ENCODE data around the gene TTC28. TPM values are rescaled to one million over a fixed set of nuclear protein-coding genes. Genes with fewer than 3 reads are reported as not detected.

The TTC28 gene
- total and polyA plus RNA-seq, 7 donors = 1.2 to 12.1 (median 3.5) TPM

- H3K4me3 ChIP-seq = no peak overlapping the region
- no peak for DNase-seq
- no peaks in the 10 kb centered on the region for H3K9me3 ChIP-seq
- intact Hi-C loops (cut with DNase I) = loop anchor here (10.0 kb wide), 2 partner anchors 334 to 394 kb away; no protein-coding TSS in a partner anchor
- no peaks in the 10 kb centered on the region for H3K27me3 ChIP-seq (ENCODE audit: insufficient read depth in 3 of 3, low read length in 2 of 3)
- no peak for ATAC-seq
- peaks cover 20% of the 10 kb centered on the region for H3K4me1 ChIP-seq
- no peak for TF ChIP-seq CTCF (IDR thresholded peaks at IDR 0.05)
- no peak overlapping the region for H3K27ac ChIP-seq
- no peaks in the 10 kb centered on the region for H3K36me3 ChIP-seq (ENCODE audit: insufficient read depth in 1 of 2, low read depth in 1 of 2)
- 92 to 100% (median 94%) methylated on average over 1 of the region's 1 CpG for WGBS, 3 donors
These were observed 231.0 kb downstream of the TTC28 start for GRCh38 chr22:28448625-28449024.

GRCh38 chr22:28444659-28445058 lies 235.0 kb downstream of the TTC28 start:
- ATAC-seq = peak in 3 of 4 donors; percentile 37 to 59 (median 41)
- 35 to 50% (median 40%) methylated on average over 5 of the region's 5 CpGs for WGBS, 3 donors
- peak overlapping the region; percentile 19 for H3K4me3 ChIP-seq
- TF ChIP-seq CTCF (IDR thresholded peaks at IDR 0.05) = no peak
- peak overlapping the region; percentile 79 for H3K27ac ChIP-seq
- intact Hi-C loops (cut with DNase I) = loop anchor here (5.0 to 10.0 kb wide), 5 partner anchors 82 to 422 kb away; no protein-coding TSS in a partner anchor
- H3K36me3 ChIP-seq (ENCODE audit: insufficient read depth in 1 of 2, low read depth in 1 of 2) = no peaks in the 10 kb centered on the region
- no peaks in the 10 kb centered on the region for H3K27me3 ChIP-seq (ENCODE audit: insufficient read depth in 3 of 3, low read length in 2 of 3)
- no peaks in the 10 kb centered on the region for H3K9me3 ChIP-seq
- no peak for DNase-seq
- H3K4me1 ChIP-seq = peaks cover 44% of the 10 kb centered on the region

- Histone ChIP-seq H3K4me1 (peaks cover 50% of the 10 kb centered on the region), H3K36me3 (ENCODE audit: insufficient read depth in 1 of 2, low read depth in 1 of 2) (no peaks in the 10 kb centered on the region), H3K27me3 (ENCODE audit: insufficient read depth in 3 of 3, low read length in 2 of 3) (no peaks in the 10 kb centered on the region), H3K27ac (peak overlapping the region; percentile 79), H3K4me3 (peak overlapping the region; percentile 79), H3K9me3 (no peaks in the 10 kb centered on the region)
- 1% methylated on average over 5 of the region's 5 CpGs for WGBS, 3 donors
- intact Hi-C loops (cut with DNase I) = loop anchor here (5.0 to 10.0 kb wide), 5 partner anchors 81 to 421 kb away; no protein-coding TSS in a partner anchor
- DNase-seq = peak; percentile 43 to 73
- peak; percentile 66 to 83 (median 74) for ATAC-seq
- no peak for TF ChIP-seq CTCF (IDR thresholded peaks at IDR 0.05)
These were observed 236.1 kb downstream of the TTC28 start for GRCh38 chr22:28443526-28443876.

- Histone ChIP-seq H3K9me3 (no peaks in the 10 kb centered on the region), H3K4me1 (peaks cover 55% of the 10 kb centered on the region), H3K4me3 (peak overlapping the region; percentile 79), H3K27me3 (ENCODE audit: insufficient read depth in 3 of 3, low read length in 2 of 3) (no peaks in the 10 kb centered on the region), H3K36me3 (ENCODE audit: insufficient read depth in 1 of 2, low read depth in 1 of 2) (no peaks in the 10 kb centered on the region), H3K27ac (peak overlapping the region; percentile 79)
- no peak for TF ChIP-seq CTCF (IDR thresholded peaks at IDR 0.05)
- WGBS, 3 donors = 0 to 2% (median 0%) methylated on average over 28 to 29 of the region's 29 CpGs
- intact Hi-C loops (cut with DNase I) = loop anchor here (5.0 to 10.0 kb wide), 5 partner anchors 81 to 421 kb away; no protein-coding TSS in a partner anchor
- DNase-seq (peak; percentile 20 to 71), ATAC-seq (peak; percentile 35 to 53 (median 41))
These were observed 236.7 kb downstream of the TTC28 start for GRCh38 chr22:28442711-28443525.

All from psoas muscle (tissue), 8 donors.